ENCODE measurements around the gene P4HA2. TPM values are rescaled to one million over a fixed set of nuclear protein-coding genes. Genes with fewer than 3 reads are reported as not detected.

P4HA2 gene
- total and polyA plus RNA-seq, 2 of the 13 experiments (the other 11 are each of a cell fraction or from before 2014, with no cell fraction given): 37.7 to 126 TPM

DNA sequence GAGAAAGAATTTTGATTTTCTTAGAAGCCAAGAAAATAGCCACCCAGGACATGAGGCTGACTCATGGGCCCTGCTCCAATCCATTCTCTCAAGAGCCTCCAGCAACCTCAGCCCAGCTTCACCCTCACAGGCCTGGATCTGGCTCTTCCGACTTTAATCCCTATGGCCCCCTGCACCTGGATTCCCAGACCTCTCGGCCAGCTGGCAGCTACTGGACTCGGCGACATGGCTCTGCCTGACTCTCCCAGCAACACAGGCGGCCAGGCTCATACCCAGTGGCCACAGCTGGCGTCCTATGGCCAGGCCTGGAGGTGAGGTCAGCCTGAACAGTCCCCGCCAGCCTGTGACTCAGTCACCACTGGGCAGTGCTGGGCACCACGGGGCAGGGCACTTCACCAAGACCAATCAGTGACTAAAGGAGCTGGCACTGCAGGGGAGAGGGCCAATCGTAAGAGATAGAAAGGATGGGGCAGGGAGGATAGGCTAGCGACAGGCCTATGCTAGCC, 23.6 kb upstream of the P4HA2 start:
- FAIRE-seq: no peak
- POLR2A ChIA-PET: interaction anchor here (0.9 kb wide), 1 partner anchor 13 kb away, joined by 3 read pairs; no protein-coding TSS in a partner anchor
- in situ Hi-C loops (cut with HindIII; ENCODE audit: extremely low pct_ligation_motif_present, low pct_unique_long_range_greater_than_20kb): no loop called here

DNA sequence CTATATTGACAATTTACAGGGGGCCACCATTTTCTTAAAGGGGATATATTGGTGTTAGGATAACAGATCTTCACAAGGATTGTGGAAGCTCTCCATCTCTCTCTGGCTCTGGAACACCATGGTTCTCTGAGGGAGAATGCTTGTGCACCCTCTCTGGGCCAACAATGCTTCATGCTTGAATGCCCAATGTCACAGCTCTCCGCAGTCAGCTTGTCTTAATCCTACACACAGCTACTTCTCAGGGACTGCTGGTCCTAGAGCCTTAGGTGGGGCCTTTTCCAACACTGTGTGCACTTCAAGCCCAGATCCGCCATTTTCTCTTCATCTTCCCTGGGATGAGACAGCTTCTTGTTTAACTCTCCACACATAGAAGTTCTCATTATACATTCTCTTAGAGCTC, 22.9 kb upstream of the P4HA2 start:
- Histone ChIP-seq H3K4me3 (replicated peaks in 1 of 3; ENCODE audit: insufficient read depth in 1 of 3, low read depth in 2 of 3, low read length in 3 of 3) (no peak overlapping the region), H4K20me1 (ENCODE audit: insufficient read depth, low read length) (no peaks in the 10 kb centered on the region; the same call in 1 of the 2 replicates), H3K4me1 (ENCODE audit: insufficient read depth, low read length) (no peaks in the 10 kb centered on the region), H3K27ac (ENCODE audit: extremely low read length, insufficient read depth, low read length) (no peak overlapping the region), H3K4me2 (ENCODE audit: low read depth, low read length) (no peak overlapping the region), H3K9me3 (ENCODE audit: low read length) (no peaks in the 10 kb centered on the region), H3K9ac (ENCODE audit: insufficient read depth, low read depth, low read length) (no peak overlapping the region), H2AFZ (ENCODE audit: low read length) (no peak overlapping the region), H3K36me3 (replicated peaks in 1 of 2; ENCODE audit: control insufficient read depth in 1 of 2, insufficient read depth in 2 of 2, low read length in 2 of 2) (no peaks in the 10 kb centered on the region), H3K27me3 (ENCODE audit: control insufficient read depth in 1 of 2, insufficient read depth in 2 of 2, low read length in 2 of 2) (peaks cover 0 to 2% of the 10 kb centered on the region in 2 experiments; a peak in 3 of 5 replicates), H3K79me2 (ENCODE audit: insufficient read depth, low read length) (no peaks in the 10 kb centered on the region)
- POLR2A ChIA-PET: interaction anchor here (0.9 kb wide), 1 partner anchor 14 kb away, joined by 3 read pairs; no protein-coding TSS in a partner anchor
- CTCF ChIA-PET (ENCODE audit: low intra/inter-chr PET ratio, low total read pairs): no interaction called here
- DNase-seq (ENCODE audit: low spot score): no peak
- FAIRE-seq: no peak
- in situ Hi-C loops (cut with HindIII; ENCODE audit: extremely low pct_ligation_motif_present, low pct_unique_long_range_greater_than_20kb) (no loop called here), intact Hi-C loops (cut with micrococcal nuclease; ENCODE audit: unreplicated experiment) (no loop called here)
- WGBS (ENCODE audit: low lambda C conversion rate): 76% methylated on average over 2 of the region's 2 CpGs
- ATAC-seq: no peak
- no TSS peak for BruUV-seq (replicated peaks)
- TF ChIP-seq KDM6A (CRISPR knock-in tag; IDR thresholded peaks at IDR 0.05; ENCODE audit: low read depth) (no peak), NFYC (CRISPR knock-in tag; IDR thresholded peaks at IDR 0.05) (no peak), ARNT2 (CRISPR knock-in tag; IDR thresholded peaks at IDR 0.05; ENCODE audit: low read depth) (no peak), CCAR2 (optimal IDR thresholded peaks at IDR 0.05; ENCODE audit: low read depth, low read length) (no peak), NR2F1 (CRISPR knock-in tag; IDR thresholded peaks at IDR 0.05) (no peak), ZNF234 (CRISPR knock-in tag; conservative IDR thresholded peaks at IDR 0.05) (no peak), ZNF737 (CRISPR knock-in tag; IDR thresholded peaks at IDR 0.05; ENCODE audit: borderline replicate concordance) (no peak), POLR2AphosphoS5 (IDR thresholded peaks at IDR 0.05; ENCODE audit: low read depth, low read length) (no peak), RORA (CRISPR knock-in tag; IDR thresholded peaks at IDR 0.05) (no peak), WIZ (CRISPR knock-in tag; IDR thresholded peaks at IDR 0.05) (no peak), ZNF468 (CRISPR knock-in tag; IDR thresholded peaks at IDR 0.05) (no peak)
- TF ChIP-seq, protein P1, sequence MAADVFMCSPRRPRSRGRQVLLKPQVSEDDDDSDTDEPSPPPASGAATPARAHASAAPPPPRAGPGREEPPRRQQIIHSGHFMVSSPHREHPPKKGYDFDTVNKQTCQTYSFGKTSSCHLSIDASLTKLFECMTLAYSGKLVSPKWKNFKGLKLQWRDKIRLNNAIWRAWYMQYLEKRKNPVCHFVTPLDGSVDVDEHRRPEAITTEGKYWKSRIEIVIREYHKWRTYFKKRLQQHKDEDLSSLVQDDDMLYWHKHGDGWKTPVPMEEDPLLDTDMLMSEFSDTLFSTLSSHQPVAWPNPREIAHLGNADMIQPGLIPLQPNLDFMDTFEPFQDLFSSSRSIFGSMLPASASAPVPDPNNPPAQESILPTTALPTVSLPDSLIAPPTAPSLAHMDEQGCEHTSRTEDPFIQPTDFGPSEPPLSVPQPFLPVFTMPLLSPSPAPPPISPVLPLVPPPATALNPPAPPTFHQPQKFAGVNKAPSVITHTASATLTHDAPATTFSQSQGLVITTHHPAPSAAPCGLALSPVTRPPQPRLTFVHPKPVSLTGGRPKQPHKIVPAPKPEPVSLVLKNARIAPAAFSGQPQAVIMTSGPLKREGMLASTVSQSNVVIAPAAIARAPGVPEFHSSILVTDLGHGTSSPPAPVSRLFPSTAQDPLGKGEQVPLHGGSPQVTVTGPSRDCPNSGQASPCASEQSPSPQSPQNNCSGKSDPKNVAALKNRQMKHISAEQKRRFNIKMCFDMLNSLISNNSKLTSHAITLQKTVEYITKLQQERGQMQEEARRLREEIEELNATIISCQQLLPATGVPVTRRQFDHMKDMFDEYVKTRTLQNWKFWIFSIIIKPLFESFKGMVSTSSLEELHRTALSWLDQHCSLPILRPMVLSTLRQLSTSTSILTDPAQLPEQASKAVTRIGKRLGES (CRISPR knock-in tag; IDR thresholded peaks at IDR 0.05; ENCODE audit: borderline replicate concordance): no peak

More for the DNA sequence above, 23.6 kb upstream of the P4HA2 start:
- no peaks in the 10 kb centered on the region for H3K36me3 ChIP-seq (replicated peaks in 1 of 2; ENCODE audit: control insufficient read depth in 1 of 2, insufficient read depth in 2 of 2, low read length in 2 of 2)
- CTCF ChIA-PET (ENCODE audit: low intra/inter-chr PET ratio, low total read pairs): no interaction called here
- no peak overlapping the region for H3K9ac ChIP-seq (ENCODE audit: insufficient read depth, low read depth, low read length)
- ATAC-seq (peak; percentile 17; the same call in 1 of the 3 replicates), DNase-seq (ENCODE audit: low spot score) (no peak)
- no peak overlapping the region for H3K27ac ChIP-seq (ENCODE audit: extremely low read length, insufficient read depth, low read length)
- H4K20me1 ChIP-seq (ENCODE audit: insufficient read depth, low read length): no peaks in the 10 kb centered on the region; the same call in 1 of the 2 replicates
- H3K4me2 ChIP-seq (ENCODE audit: low read depth, low read length): no peak overlapping the region
- H3K4me1 ChIP-seq (ENCODE audit: insufficient read depth, low read length): no peaks in the 10 kb centered on the region
- H3K9me3 ChIP-seq (ENCODE audit: low read length): no peaks in the 10 kb centered on the region
- BruUV-seq (replicated peaks): no TSS peak
- no peak overlapping the region for H3K4me3 ChIP-seq (replicated peaks in 1 of 3; ENCODE audit: insufficient read depth in 1 of 3, low read depth in 2 of 3, low read length in 3 of 3)
- TF ChIP-seq ATM (IDR thresholded peaks at IDR 0.05; ENCODE audit: borderline replicate concordance) (no peak), PAX8 (CRISPR knock-in tag; IDR thresholded peaks at IDR 0.05; ENCODE audit: borderline replicate concordance) (no peak), MED1 (CRISPR knock-in tag; IDR thresholded peaks at IDR 0.05) (no peak), THYN1 (CRISPR knock-in tag; IDR thresholded peaks at IDR 0.05; ENCODE audit: borderline replicate concordance, low read depth) (no peak), KMT2A (CRISPR knock-in tag; IDR thresholded peaks at IDR 0.05) (no peak), ZNF772 (CRISPR knock-in tag; IDR thresholded peaks at IDR 0.05) (no peak)
- TF ChIP-seq, protein P2, sequence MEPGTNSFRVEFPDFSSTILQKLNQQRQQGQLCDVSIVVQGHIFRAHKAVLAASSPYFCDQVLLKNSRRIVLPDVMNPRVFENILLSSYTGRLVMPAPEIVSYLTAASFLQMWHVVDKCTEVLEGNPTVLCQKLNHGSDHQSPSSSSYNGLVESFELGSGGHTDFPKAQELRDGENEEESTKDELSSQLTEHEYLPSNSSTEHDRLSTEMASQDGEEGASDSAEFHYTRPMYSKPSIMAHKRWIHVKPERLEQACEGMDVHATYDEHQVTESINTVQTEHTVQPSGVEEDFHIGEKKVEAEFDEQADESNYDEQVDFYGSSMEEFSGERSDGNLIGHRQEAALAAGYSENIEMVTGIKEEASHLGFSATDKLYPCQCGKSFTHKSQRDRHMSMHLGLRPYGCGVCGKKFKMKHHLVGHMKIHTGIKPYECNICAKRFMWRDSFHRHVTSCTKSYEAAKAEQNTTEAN (CRISPR knock-in tag; conservative IDR thresholded peaks at IDR 0.05): no peak
- H2AFZ ChIP-seq (ENCODE audit: low read length): no peak overlapping the region
- WGBS (ENCODE audit: low lambda C conversion rate): 44% methylated on average over 2 of the region's 10 CpGs
- intact Hi-C loops (cut with micrococcal nuclease; ENCODE audit: unreplicated experiment): no loop called here
- no peaks in the 10 kb centered on the region for H3K79me2 ChIP-seq (ENCODE audit: insufficient read depth, low read length)
- peaks cover 2 to 6% of the 10 kb centered on the region in 2 experiments; a peak in 3 of 5 replicates for H3K27me3 ChIP-seq (ENCODE audit: control insufficient read depth in 1 of 2, insufficient read depth in 2 of 2, low read length in 2 of 2)
